ENCODE measurements around the gene DCANP1.

DNA sequence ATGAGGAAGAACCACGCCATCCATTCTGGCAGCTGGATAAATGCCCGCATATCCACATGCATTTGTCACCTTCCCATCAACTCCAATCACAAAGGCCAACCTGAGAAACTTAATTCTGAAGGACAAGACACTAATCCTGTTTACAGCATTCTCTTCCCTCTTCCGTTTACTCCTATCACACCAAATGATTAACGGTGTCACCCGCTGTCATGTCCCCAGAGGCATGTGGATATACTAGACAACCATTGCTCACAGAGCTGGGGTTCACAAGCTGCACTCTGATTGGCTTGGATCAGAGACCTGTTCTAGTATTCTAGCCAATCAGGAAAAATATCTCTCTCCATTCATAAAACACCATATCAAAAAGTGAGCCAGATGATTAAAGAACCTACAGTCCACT is 51.7 kb downstream of the DCANP1 start:
- TF ChIP-seq, protein P1, sequence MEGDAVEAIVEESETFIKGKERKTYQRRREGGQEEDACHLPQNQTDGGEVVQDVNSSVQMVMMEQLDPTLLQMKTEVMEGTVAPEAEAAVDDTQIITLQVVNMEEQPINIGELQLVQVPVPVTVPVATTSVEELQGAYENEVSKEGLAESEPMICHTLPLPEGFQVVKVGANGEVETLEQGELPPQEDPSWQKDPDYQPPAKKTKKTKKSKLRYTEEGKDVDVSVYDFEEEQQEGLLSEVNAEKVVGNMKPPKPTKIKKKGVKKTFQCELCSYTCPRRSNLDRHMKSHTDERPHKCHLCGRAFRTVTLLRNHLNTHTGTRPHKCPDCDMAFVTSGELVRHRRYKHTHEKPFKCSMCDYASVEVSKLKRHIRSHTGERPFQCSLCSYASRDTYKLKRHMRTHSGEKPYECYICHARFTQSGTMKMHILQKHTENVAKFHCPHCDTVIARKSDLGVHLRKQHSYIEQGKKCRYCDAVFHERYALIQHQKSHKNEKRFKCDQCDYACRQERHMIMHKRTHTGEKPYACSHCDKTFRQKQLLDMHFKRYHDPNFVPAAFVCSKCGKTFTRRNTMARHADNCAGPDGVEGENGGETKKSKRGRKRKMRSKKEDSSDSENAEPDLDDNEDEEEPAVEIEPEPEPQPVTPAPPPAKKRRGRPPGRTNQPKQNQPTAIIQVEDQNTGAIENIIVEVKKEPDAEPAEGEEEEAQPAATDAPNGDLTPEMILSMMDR (IDR thresholded peaks at IDR 0.05) = no peak
- TF ChIP-seq ZFP36 (IDR thresholded peaks at IDR 0.05; ENCODE audit: borderline replicate concordance, partially characterized antibody) = no peak
- no peak for TF ChIP-seq EP300 (IDR thresholded peaks at IDR 0.05)
- TF ChIP-seq, protein P2, sequence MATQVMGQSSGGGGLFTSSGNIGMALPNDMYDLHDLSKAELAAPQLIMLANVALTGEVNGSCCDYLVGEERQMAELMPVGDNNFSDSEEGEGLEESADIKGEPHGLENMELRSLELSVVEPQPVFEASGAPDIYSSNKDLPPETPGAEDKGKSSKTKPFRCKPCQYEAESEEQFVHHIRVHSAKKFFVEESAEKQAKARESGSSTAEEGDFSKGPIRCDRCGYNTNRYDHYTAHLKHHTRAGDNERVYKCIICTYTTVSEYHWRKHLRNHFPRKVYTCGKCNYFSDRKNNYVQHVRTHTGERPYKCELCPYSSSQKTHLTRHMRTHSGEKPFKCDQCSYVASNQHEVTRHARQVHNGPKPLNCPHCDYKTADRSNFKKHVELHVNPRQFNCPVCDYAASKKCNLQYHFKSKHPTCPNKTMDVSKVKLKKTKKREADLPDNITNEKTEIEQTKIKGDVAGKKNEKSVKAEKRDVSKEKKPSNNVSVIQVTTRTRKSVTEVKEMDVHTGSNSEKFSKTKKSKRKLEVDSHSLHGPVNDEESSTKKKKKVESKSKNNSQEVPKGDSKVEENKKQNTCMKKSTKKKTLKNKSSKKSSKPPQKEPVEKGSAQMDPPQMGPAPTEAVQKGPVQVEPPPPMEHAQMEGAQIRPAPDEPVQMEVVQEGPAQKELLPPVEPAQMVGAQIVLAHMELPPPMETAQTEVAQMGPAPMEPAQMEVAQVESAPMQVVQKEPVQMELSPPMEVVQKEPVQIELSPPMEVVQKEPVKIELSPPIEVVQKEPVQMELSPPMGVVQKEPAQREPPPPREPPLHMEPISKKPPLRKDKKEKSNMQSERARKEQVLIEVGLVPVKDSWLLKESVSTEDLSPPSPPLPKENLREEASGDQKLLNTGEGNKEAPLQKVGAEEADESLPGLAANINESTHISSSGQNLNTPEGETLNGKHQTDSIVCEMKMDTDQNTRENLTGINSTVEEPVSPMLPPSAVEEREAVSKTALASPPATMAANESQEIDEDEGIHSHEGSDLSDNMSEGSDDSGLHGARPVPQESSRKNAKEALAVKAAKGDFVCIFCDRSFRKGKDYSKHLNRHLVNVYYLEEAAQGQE (IDR thresholded peaks at IDR 0.05) = no peak
- TF ChIP-seq CHD2 (IDR thresholded peaks at IDR 0.05; ENCODE audit: low read length, partially characterized antibody) = no peak
- TF ChIP-seq, protein P3, sequence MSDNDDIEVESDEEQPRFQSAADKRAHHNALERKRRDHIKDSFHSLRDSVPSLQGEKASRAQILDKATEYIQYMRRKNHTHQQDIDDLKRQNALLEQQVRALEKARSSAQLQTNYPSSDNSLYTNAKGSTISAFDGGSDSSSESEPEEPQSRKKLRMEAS (IDR thresholded peaks at IDR 0.05) = no peak
- no peak for TF ChIP-seq POLR2A (IDR thresholded peaks at IDR 0.05; ENCODE audit: low read length)
- TF ChIP-seq RCOR1 (IDR thresholded peaks at IDR 0.05; ENCODE audit: low read depth, low read length) = no peak
- TF ChIP-seq CEBPB (IDR thresholded peaks at IDR 0.05) = no peak
- no peak for TF ChIP-seq ESRRA (IDR thresholded peaks at IDR 0.05; ENCODE audit: borderline replicate concordance, low read length)
- TF ChIP-seq, protein P4, sequence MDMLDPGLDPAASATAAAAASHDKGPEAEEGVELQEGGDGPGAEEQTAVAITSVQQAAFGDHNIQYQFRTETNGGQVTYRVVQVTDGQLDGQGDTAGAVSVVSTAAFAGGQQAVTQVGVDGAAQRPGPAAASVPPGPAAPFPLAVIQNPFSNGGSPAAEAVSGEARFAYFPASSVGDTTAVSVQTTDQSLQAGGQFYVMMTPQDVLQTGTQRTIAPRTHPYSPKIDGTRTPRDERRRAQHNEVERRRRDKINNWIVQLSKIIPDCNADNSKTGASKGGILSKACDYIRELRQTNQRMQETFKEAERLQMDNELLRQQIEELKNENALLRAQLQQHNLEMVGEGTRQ (IDR thresholded peaks at IDR 0.05) = no peak
- TF ChIP-seq, protein P5, sequence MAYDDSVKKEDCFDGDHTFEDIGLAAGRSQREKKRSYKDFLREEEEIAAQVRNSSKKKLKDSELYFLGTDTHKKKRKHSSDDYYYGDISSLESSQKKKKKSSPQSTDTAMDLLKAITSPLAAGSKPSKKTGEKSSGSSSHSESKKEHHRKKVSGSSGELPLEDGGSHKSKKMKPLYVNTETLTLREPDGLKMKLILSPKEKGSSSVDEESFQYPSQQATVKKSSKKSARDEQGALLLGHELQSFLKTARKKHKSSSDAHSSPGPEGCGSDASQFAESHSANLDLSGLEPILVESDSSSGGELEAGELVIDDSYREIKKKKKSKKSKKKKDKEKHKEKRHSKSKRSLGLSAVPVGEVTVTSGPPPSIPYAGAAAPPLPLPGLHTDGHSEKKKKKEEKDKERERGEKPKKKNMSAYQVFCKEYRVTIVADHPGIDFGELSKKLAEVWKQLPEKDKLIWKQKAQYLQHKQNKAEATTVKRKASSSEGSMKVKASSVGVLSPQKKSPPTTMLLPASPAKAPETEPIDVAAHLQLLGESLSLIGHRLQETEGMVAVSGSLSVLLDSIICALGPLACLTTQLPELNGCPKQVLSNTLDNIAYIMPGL (CRISPR knock-in tag; IDR thresholded peaks at IDR 0.05; ENCODE audit: borderline replicate concordance) = no peak
- no peak for TF ChIP-seq RAD21 (conservative IDR thresholded peaks at IDR 0.05 in 1 of 2, IDR thresholded peaks at IDR 0.05 in 1 of 2)
